ENCODE results near the gene DPP4.
"Not testable (repeated sequence)": the region's sequence is repeated elsewhere in the genome, so short reads cannot be mapped to it uniquely, and the experiment has no call there.

DNA sequence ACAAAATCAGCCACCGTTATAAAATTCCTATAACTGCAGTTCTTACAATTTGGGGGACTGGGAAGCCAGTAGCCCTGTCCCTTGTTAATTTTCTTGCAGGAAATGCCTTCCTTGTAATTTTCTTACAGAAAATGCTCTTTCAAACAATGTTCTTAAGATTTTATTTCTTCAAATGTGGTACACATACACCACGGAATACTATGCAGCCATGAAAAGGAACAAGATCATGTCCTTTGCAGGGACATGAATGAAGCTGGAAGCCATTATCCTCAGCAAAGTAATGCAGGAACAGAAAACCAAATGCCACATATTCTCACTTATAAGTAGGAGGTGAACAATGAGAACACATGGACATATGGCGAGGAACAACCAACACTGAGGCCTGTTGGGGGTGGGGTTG is 24.9 kb downstream of the DPP4 start:
- TF ChIP-seq CTCF, POLR2A (IDR thresholded peaks at IDR 0.05): not testable (repeated sequence)
